K562 (cell line): Measurements from ENCODE around the gene RPL19. TPM values are rescaled to one million over a fixed set of nuclear protein-coding genes. Genes with fewer than 3 reads are reported as not detected.

Source experiments
- CREM ChIP-seq: IDR thresholded peaks from 2 replicates; pipeline ENCODE4 v1.6.1; 2014; ENCODE audit warnings: antibody characterized with exemption, low read depth
- FOS ChIP-seq: IDR thresholded peaks from 3 replicates; pipeline ENCODE4 v1.6.1; 2011; ENCODE audit not compliant: insufficient read length; ENCODE audit errors: extremely low read depth
- ILK ChIP-seq: fragments of 450-650 bp; IDR thresholded peaks from 2 replicates; pipeline ENCODE4 v1.6.1; 2016; ENCODE audit warnings: missing genetic modification characterization, low read depth, mild to moderate bottlenecking, missing compliant biosample characterization, moderate library complexity, borderline replicate concordance
- JUN ChIP-seq, 2 experiments: sonication (generic) in 1 of 2; formaldehyde crosslinking in 1 of 2; IDR thresholded peaks; 2 replicates each; pipeline versions ENCODE4 v1.6.1 to v1.8.0; 2012 to 2022; ENCODE audit warnings: borderline replicate concordance in 2 of 2, mild to moderate bottlenecking in 2 of 2, improper control_type of control experiment in 1 of 2, low read depth in 1 of 2, low read length in 1 of 2, missing genetic modification reagents in 1 of 2
- NR1H2 ChIP-seq: sonication (generic); formaldehyde crosslinking; IDR thresholded peaks from 2 replicates; pipeline ENCODE4 v1.4.0; 2020; ENCODE audit warnings: mild to moderate bottlenecking, missing genetic modification reagents
- PRMT5 ChIP-seq: sonication (generic); formaldehyde crosslinking; IDR thresholded peaks from 2 replicates; pipeline ENCODE4 v1.5.0; 2020; ENCODE audit warnings: missing genetic modification reagents
- TCF7L2 ChIP-seq: fragments of 150-350 bp; IDR thresholded peaks from 2 replicates; pipeline ENCODE4 v1.6.1; 2016; ENCODE audit warnings: low read depth, mild to moderate bottlenecking, low read length, moderate library complexity
- TEAD1 ChIP-seq, 2 experiments: fragments of 450-650 bp in 1 of 2; sonication (generic) in 1 of 2; formaldehyde crosslinking; IDR thresholded peaks; 2 replicates each; pipeline versions ENCODE4 v1.4.0 to v1.8.0; 2020 to 2022; ENCODE audit warnings: mild to moderate bottlenecking in 2 of 2, missing genetic modification reagents in 1 of 2
- ZNF395 ChIP-seq: fragments of 200-800 bp; sonication (Bioruptor generic); IDR thresholded peaks from 2 replicates; pipeline ENCODE4 v1.6.1; 2017; ENCODE audit warnings: missing genetic modification characterization, missing compliant biosample characterization
- ZNF655 ChIP-seq: fragments of 250-450 bp; sonication (Bioruptor Pico); IDR thresholded peaks from 2 replicates; pipeline ENCODE4 v1.5.0; 2021
- polyA plus RNA-seq, 8 experiments: library from polyadenylated mRNA; depleted of rRNA in 4 of 8; stranded (reverse) in 5 of 8; unstranded in 3 of 8; fragments of >200 nt; fragmentation: Nextera tagmentation in 2 of 8; fragmentation: Illumina TruSeq in 1 of 8; extraction: Ambion mirVana in 2 of 8; extraction: Trizol in 1 of 8; gene quantifications; 2 replicates each; pipeline versions ENCODE4 v1.2.1 to v1.2.3, GENCODE V29; 2011 to 2014; ENCODE audit warnings: inconsistent platforms in 1 of 8, missing spikeins in 1 of 8
- total RNA-seq, 7 experiments: library from RNA; depleted of rRNA in 6 of 7; stranded (reverse); fragments of >200 nt in 6 of 7; fragmentation: Illumina TruSeq in 2 of 7; extraction: Trizol in 2 of 7; gene quantifications; 2 replicates each; pipeline versions ENCODE4 v1.2.1 to v1.2.3, GENCODE V29; 2011 to 2021; ENCODE audit warnings: low replicate concordance in 1 of 7
- TF ChIP-seq, protein P1 (sequence below): sonication (generic); formaldehyde crosslinking; IDR thresholded peaks from 2 replicates; pipeline ENCODE4 v1.8.0; 2022; ENCODE audit warnings: mild to moderate bottlenecking, missing genetic modification reagents, borderline replicate concordance

The RPL19 gene
- total and polyA plus RNA-seq, 9 of the 15 experiments (the other 6 are each of a cell fraction or from before 2014, with no cell fraction given) = 2,263 to 4,614 (median 3,727) TPM

GRCh38 chr17:39252788-39253460 lies 52.8 kb downstream of the RPL19 start (continued):
- TF ChIP-seq ZNF655 (CRISPR knock-in tag) (no peak), TCF7L2 (no peak), CREM (no peak), FOS (no peak), JUN (IDR thresholded peaks at IDR 0.05; ENCODE audit: borderline replicate concordance, low read depth, low read length) (no peak), JUN (CRISPR knock-in tag; IDR thresholded peaks at IDR 0.05; ENCODE audit: borderline replicate concordance) (no peak), ZNF395 (CRISPR knock-in tag) (no peak), ILK (tag) (no peak), NR1H2 (CRISPR knock-in tag) (no peak), PRMT5 (CRISPR knock-in tag) (no peak), TEAD1 (CRISPR knock-in tag; IDR thresholded peaks at IDR 0.05) (no peak)
- TF ChIP-seq, protein P1, sequence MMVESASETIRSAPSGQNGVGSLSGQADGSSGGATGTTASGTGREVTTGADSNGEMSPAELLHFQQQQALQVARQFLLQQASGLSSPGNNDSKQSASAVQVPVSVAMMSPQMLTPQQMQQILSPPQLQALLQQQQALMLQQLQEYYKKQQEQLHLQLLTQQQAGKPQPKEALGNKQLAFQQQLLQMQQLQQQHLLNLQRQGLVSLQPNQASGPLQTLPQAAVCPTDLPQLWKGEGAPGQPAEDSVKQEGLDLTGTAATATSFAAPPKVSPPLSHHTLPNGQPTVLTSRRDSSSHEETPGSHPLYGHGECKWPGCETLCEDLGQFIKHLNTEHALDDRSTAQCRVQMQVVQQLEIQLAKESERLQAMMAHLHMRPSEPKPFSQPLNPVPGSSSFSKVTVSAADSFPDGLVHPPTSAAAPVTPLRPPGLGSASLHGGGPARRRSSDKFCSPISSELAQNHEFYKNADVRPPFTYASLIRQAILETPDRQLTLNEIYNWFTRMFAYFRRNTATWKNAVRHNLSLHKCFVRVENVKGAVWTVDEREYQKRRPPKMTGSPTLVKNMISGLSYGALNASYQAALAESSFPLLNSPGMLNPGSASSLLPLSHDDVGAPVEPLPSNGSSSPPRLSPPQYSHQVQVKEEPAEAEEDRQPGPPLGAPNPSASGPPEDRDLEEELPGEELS (CRISPR knock-in tag) = no peak
